ENCODE measurements around the gene MAPRE2. TPM values are rescaled to one million over a fixed set of nuclear protein-coding genes. Genes with fewer than 3 reads are reported as not detected.

Gene MAPRE2

DNA sequence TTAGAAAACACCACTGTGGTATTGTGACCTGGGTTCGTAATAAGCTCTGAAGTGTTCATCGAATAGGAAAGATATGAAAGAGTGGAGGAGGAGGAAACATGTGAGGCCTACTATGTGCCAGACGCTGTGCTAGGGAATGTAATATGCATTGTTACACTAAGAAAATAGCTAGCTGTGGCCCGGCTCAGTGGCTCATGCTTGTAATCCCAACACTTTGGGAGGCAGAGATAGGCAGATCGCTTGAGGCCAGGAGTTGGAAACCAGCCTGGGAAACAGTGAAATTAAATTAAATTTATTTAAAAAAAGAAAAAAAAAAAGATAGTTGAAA lies 150.4 kb downstream of the MAPRE2 start:
- no CpG with 5 or more reads among the region's 5 CpGs for WGBS, 2 donors (ENCODE audit: extremely low coverage in 2 of 2, insufficient read length in 2 of 2, insufficient replicate concordance in 1 of 2)
- Histone ChIP-seq H3K18ac (ENCODE audit: low read length) (no peak overlapping the region), H2BK12ac (ENCODE audit: low read length) (no peak overlapping the region), H2BK5ac (ENCODE audit: low read length) (no peak overlapping the region), H3K4ac (ENCODE audit: low read length) (no peak overlapping the region), H4K8ac (ENCODE audit: low read depth, low read length) (no peak overlapping the region), H3K4me3 (ENCODE audit: low read length in 2 of 2) (no peak overlapping the region), H2AFZ (ENCODE audit: low read length) (peak overlapping the region; percentile 36), H3K4me2 (ENCODE audit: insufficient read depth, low read length, poor library complexity, severe bottlenecking) (no peak overlapping the region), H3K79me1 (ENCODE audit: low read depth, low read length) (no peaks in the 10 kb centered on the region), H3K9ac (ENCODE audit: low read depth, low read length, poor library complexity) (no peak overlapping the region), H3K14ac (ENCODE audit: low read length) (no peak overlapping the region), H3K23ac (ENCODE audit: low read depth, low read length, poor library complexity) (no peak overlapping the region), H3K27me3 (ENCODE audit: control insufficient read depth in 3 of 3, insufficient read depth in 3 of 3, low read depth in 1 of 3, low read length in 3 of 3) (no peaks in the 10 kb centered on the region), H3K36me3 (replicated peaks in 1 of 2; ENCODE audit: control insufficient read depth in 2 of 2, insufficient read depth in 2 of 2, low read length in 2 of 2) (no peaks in the 10 kb centered on the region), H3K27ac (replicated peaks; ENCODE audit: low read length) (no peak overlapping the region), H3K4me1 (ENCODE audit: control insufficient read depth in 2 of 2, insufficient read depth in 1 of 2, low read depth in 1 of 2, low read length in 2 of 2) (peaks cover 2 to 6% of the 10 kb centered on the region in 2 donors), H4K91ac (ENCODE audit: low read depth, low read length, poor library complexity) (no peak overlapping the region), H3K9me3 (replicated peaks in 1 of 2; ENCODE audit: control insufficient read depth in 2 of 2, insufficient read depth in 1 of 2, low read depth in 1 of 2, low read length in 2 of 2) (no peaks in the 10 kb centered on the region), H2BK15ac (ENCODE audit: low read length) (no peak overlapping the region), H2AK5ac (ENCODE audit: low read depth, low read length) (no peak overlapping the region), H2BK120ac (ENCODE audit: low read depth, low read length) (no peak overlapping the region)
- no peak for DNase-seq (ENCODE audit: low spot score)

DNA sequence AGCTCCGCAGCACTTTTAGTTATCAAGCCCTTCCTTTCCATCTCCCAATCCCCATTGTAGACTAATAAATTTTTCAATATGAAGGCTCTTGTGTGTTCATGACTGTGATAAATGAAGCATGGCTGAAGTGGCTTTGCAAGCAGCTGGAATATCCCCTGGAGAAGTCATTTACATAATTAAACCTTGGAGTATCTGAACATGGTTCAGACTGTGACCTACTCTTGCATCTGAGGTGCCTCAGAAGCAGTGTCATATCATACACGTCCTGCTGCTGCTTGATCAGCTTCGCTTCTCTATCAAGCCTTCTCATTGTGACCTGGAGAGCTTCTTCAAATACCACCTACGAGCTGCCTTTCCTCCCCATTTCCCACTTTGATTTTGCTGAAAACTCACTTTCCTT lies 151.2 kb downstream of the MAPRE2 start:
- no peak overlapping the region for H2BK12ac ChIP-seq (ENCODE audit: low read length)
- H3K27me3 ChIP-seq (ENCODE audit: control insufficient read depth in 3 of 3, insufficient read depth in 3 of 3, low read depth in 1 of 3, low read length in 3 of 3) = no peaks in the 10 kb centered on the region
- no peaks in the 10 kb centered on the region for H3K79me1 ChIP-seq (ENCODE audit: low read depth, low read length)
- H2AK5ac ChIP-seq (ENCODE audit: low read depth, low read length) = no peak overlapping the region
- DNase-seq (ENCODE audit: low spot score) = no peak
- no peak overlapping the region for H3K4me2 ChIP-seq (ENCODE audit: insufficient read depth, low read length, poor library complexity, severe bottlenecking)
- H3K4me3 ChIP-seq (ENCODE audit: low read length in 2 of 2) = no peak overlapping the region
- H4K8ac ChIP-seq (ENCODE audit: low read depth, low read length) = no peak overlapping the region
- H4K91ac ChIP-seq (ENCODE audit: low read depth, low read length, poor library complexity) = no peak overlapping the region
- H3K9me3 ChIP-seq (replicated peaks in 1 of 2; ENCODE audit: control insufficient read depth in 2 of 2, insufficient read depth in 1 of 2, low read depth in 1 of 2, low read length in 2 of 2) = no peaks in the 10 kb centered on the region
- no peak overlapping the region for H3K18ac ChIP-seq (ENCODE audit: low read length)
- no peak overlapping the region for H3K14ac ChIP-seq (ENCODE audit: low read length)
- no peaks in the 10 kb centered on the region for H3K36me3 ChIP-seq (replicated peaks in 1 of 2; ENCODE audit: control insufficient read depth in 2 of 2, insufficient read depth in 2 of 2, low read length in 2 of 2)
- H2BK120ac ChIP-seq (ENCODE audit: low read depth, low read length) = no peak overlapping the region
- no CpG with 5 or more reads among the region's 4 CpGs for WGBS, 2 donors (ENCODE audit: extremely low coverage in 2 of 2, insufficient read length in 2 of 2, insufficient replicate concordance in 1 of 2)
- no peak overlapping the region for H3K27ac ChIP-seq (replicated peaks; ENCODE audit: low read length)
- H2BK15ac ChIP-seq (ENCODE audit: low read length) = no peak overlapping the region
- no peak overlapping the region for H3K9ac ChIP-seq (ENCODE audit: low read depth, low read length, poor library complexity)
- H3K23ac ChIP-seq (ENCODE audit: low read depth, low read length, poor library complexity) = no peak overlapping the region
- H2BK5ac ChIP-seq (ENCODE audit: low read length) = no peak overlapping the region
- H2AFZ ChIP-seq (ENCODE audit: low read length) = no peak overlapping the region
- peaks cover 2 to 6% of the 10 kb centered on the region in 2 donors for H3K4me1 ChIP-seq (ENCODE audit: control insufficient read depth in 2 of 2, insufficient read depth in 1 of 2, low read depth in 1 of 2, low read length in 2 of 2)
- H3K4ac ChIP-seq (ENCODE audit: low read length) = no peak overlapping the region

Small RNA genes lying within 50 kb of the gene (small RNA-seq; reads per million reads assigned to genes)
- not detected for gene AC015967.2 (ENCODE audit: insufficient read depth)
